IPS DF 4.7 (cell line): ENCODE measurements around the gene NECTIN3.
A peak's percentile ranks its signal among the peaks of the same experiment; 100 is the strongest.

Experiments
- DNase-seq: peaks from one replicate; pipeline ENCODE4 v3.0.0-alpha.2; 2013; ENCODE audit warnings: low spot score; ENCODE audit errors: extremely low read depth

NECTIN3 gene, protein sequence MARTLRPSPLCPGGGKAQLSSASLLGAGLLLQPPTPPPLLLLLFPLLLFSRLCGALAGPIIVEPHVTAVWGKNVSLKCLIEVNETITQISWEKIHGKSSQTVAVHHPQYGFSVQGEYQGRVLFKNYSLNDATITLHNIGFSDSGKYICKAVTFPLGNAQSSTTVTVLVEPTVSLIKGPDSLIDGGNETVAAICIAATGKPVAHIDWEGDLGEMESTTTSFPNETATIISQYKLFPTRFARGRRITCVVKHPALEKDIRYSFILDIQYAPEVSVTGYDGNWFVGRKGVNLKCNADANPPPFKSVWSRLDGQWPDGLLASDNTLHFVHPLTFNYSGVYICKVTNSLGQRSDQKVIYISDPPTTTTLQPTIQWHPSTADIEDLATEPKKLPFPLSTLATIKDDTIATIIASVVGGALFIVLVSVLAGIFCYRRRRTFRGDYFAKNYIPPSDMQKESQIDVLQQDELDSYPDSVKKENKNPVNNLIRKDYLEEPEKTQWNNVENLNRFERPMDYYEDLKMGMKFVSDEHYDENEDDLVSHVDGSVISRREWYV

DNA sequence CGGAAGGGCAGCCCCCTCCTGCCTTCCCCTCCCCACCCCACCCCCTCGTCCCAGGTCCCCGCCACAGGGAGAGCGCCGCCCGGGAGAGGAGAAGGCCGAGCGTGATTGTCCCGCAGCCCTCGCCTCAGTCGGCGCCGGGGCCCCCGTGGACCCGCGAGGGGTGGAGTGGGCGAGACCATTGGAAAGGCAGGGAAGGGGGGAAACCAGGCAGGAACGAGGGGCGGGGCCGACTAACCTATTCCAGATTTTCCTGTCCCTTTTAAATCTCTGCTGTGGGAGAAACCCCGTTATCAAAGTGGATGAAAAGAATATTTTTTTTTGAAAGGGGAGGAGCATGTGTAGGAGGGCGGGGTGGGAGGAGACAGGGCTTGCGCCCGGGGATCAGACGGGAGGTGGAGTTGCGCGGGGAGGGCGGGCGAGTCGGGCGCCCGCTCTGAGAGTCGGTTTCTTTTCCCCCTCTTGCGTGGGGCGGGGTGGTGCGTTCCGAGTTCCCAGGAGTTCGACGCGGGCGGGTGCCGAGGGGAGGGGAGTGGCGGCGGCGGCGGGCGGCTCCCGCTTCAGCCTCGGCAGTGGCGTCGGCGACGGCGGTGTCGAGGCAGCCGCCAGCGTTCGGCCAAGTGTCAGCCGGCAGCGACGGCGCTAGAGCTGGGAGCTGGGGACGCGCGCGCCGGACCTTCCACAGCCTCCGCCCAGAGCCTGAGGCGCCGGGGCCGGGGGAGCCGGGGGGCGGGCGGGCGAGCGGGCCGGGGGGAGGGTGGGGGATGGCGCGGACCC, at the start of gene NECTIN3:
NECTIN3 (plus strand) TSS at position 560 of the 774 bp plus-strand sequence; CDS start at position 762, 202 bp downstream.
- DNase-seq: peak; percentile 75

DNA sequence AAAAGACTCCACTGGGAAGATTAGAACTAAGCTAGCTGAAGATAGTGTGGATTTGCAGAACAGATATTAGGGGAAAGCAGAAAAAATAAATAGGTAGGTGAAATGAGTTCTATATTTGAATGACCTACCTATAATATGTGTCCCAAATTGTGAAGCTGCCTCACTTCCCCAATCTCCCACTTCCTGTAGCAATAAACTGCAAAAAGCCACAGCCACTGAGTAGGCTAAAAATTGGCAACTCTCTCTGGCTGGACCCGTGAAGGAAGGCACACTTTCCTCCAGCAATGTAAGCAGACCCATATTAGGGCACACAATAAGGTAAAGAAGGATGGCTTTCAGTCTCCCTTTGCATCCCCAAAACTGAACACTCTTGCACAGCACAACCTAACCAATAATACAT, 43.7 kb upstream of the NECTIN3 start:
- no peak for DNase-seq

DNA sequence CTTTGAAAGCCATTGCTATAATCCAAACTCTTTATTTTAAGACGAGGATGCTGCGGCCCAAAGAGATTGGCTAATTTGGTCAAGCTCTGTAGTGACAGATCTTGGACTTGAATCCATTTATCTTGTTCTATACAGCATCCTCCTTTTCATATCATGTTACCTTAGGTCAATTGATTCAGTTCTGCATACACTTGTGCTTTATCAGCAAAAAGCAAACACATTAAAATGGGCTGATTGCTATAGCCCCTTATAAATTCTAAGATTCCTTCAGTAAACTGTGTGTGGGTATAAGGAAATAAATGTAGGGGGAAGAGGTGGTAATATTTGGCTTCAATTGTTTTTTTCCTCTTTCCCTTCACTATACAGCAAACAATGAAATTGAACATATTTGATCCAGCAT, 40.1 kb upstream of the NECTIN3 start:
- DNase-seq: no peak

DNA sequence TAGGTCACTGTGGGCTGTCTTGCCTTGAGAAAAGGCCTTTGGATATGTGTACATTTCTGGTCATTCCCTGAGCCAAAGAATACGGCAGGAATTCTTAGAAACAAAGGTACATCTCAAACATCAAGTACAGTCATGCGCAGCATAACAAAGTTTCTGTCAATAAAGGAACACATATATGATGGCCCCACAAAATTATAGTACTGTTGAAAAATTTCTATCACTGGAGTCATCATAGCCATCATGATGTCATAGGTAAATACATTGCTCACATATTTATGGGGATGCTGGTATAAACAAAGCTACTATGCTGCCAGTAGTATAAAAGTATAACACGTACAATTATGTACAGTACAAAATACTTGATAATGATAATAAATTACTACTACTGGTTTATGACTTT, 38.9 kb upstream of the NECTIN3 start:
- no peak for DNase-seq

DNA sequence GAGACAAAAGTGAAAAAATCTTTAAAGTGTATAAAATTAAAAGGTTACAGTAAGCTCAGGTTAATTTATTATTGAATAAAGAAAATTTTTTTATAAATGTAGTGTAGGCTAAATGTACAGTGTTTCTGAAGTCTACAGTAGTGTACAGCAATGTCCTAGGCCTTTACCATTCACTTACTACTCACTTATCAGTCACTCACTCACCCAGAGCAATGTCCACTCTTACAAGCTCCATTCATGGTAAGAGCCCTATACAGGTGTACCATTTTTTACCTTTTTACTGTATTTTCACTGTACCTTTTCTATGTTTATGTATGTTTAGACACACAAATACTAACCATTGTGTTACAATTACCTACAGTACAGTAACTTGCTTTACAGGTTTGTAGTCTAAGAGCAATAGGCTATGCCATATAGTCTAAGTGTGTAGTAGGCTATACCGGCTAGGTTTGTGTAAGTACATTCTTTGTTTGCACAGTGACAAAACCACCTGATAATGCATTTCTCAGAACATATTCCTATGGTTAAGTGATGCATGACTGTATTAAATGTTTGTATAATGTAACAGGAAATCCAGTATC, 38.1 kb upstream of the NECTIN3 start:
- DNase-seq: no peak

DNA sequence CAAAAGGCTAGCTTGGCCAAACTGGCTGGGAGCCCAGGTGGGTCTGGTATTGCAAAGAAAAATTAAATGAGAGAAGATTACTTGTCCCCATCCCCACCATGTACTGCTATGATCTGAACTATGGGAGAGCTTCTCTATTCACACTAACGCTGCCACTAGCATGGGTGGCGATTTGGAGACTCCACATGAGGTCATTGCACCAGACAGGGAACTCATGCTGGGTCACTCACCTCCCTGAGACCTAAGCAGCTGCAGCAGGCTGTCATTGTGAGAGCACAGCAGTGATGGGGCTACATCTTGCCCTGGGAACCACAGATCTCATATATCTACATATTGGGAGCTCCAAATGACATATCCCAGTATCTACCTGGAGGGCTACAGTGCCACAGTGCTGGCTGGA, 36.3 kb upstream of the NECTIN3 start:
- no peak for DNase-seq

DNA sequence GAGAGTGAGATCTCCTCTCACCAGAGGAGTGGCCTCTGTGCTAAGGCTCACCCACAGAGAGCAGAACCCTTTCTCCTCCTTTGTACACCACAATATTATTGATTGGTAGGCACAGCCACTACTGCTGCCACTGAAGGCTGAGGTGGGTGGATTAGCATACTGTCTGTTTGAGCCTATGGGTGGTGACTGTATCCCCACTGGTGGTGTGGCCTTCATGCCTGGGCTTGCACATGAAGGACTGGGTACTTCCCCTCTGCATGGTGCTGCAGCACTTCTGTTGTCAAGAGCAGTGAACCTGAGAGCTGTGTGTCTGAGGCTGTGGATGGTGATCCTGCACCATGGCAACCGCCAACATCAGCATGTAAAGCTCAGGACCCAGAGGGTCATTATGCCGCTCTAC, 35.7 kb upstream of the NECTIN3 start:
- DNase-seq: no peak

DNA sequence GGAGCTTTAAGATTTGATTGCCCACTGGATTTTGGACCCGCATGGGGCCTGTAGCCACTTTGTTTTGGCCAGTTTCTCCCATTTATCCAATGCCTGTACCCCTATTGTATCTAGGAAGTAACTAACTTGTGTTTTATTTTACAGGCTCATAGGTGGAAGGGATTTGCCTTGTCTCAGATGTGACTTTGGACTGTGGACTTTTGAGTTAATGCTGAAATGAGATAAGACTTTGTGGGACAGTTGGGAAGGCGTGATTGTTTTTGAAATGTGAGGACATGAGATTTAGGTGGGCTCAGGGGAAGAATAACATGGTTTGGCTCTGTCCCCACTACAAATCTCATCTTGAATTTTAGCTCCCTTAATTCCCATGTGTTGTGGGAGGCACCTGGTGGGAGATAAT, 30.7 kb upstream of the NECTIN3 start:
- no peak for DNase-seq

DNA sequence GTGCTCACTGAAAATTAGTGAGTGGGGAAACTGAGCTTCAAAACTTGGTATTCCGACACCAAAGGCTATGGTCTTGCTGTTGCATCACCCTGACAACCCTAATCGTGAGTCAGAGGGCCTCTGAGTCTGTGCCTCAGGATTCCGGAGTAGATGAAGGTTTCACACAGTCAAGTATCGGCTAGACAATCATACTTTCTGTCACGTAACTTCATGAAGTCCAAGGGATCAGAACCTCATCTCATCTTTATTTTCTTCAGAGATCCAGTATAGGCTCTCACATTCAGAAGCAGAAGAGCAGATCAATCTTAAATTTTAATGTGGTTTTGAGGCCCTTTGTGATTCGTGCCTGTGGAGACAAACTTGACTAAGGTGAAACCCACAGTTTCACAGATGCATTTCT, 26.1 kb upstream of the NECTIN3 start:
- no peak for DNase-seq

DNA sequence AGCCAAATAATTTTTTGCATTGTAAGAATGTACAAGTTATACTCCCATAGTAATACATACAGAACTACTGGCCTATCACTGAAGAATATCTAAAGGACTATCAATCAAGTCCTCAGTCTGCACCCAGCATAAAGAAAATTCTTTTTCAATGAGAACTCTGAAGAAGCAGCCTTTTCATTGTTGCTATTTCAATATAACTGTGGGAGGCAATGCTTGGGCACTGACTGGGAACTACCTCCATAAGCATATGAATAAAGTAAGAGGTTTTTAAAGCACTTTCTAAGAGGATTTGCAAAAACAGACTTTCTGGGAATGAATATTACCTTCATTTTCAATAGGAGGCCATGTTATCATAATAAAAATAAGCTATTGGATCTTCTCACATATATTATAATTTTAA, 24.6 kb upstream of the NECTIN3 start:
- DNase-seq: no peak

DNA sequence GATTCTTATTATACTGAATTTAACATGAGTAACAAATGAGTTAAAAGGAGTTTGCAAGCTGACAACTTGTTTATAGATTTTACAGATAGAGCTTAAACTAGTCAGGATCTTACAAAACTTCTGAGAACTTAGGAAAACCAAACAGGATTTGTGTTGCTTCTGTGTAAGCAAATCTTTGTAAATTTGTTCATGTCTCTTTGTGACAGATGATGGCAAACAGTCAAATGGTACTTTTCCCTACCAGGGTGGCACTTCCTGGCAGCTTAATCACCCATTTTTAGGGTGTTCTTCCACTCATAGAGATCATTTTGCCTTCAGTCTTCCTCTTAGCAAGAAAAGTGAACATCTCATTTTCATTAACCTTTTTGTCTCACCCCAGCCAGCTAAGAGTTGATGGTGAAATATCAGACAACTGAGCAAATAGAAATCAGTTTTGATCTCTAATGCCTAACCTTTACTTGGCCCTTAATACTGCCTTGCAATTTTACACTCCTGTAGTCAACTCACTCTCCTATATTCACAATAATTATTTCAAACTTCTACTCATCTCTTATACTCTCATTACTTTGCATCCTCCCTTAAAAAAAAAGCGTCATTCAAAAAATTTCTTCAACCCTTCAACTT, 23.7 kb upstream of the NECTIN3 start:
- DNase-seq: no peak

DNA sequence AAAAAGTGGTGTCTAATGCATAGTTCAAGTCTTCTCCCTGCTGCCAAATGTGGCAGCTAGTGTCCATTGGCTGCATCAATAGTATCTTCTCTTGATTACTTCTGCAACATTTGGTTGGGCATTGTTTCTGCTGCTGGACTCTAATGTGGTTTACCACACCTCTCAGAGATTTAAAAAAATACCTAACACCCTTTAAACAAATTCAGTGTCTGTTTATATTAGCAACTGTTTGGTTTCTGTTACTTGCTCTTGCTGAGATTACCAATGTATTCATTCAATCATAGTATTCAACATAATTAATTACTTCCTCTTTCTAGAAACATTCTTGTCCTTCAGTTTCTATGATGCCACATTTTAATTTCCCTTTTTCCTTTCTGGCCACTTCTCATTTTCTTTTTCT, 20.3 kb upstream of the NECTIN3 start:
- DNase-seq: no peak

DNA sequence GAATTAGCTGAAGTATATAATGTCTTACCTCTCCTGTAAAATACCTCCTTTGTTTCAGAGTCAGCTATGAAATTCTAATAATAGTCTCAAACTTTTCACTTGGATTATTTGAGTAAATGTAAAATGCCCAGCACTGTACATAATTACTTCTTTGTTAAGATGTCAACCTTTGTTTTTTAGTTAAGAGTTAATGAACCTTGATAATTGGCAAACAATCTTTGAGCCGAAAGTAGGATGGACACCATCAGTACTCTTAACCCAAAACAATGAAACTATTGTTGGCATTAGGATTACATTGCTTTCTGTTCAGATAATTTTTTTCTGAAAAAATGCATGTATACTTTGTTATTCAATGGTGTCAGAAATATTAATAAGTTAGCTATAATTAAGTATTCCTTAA, 3.0 kb upstream of the NECTIN3 start:
- no peak for DNase-seq

DNA sequence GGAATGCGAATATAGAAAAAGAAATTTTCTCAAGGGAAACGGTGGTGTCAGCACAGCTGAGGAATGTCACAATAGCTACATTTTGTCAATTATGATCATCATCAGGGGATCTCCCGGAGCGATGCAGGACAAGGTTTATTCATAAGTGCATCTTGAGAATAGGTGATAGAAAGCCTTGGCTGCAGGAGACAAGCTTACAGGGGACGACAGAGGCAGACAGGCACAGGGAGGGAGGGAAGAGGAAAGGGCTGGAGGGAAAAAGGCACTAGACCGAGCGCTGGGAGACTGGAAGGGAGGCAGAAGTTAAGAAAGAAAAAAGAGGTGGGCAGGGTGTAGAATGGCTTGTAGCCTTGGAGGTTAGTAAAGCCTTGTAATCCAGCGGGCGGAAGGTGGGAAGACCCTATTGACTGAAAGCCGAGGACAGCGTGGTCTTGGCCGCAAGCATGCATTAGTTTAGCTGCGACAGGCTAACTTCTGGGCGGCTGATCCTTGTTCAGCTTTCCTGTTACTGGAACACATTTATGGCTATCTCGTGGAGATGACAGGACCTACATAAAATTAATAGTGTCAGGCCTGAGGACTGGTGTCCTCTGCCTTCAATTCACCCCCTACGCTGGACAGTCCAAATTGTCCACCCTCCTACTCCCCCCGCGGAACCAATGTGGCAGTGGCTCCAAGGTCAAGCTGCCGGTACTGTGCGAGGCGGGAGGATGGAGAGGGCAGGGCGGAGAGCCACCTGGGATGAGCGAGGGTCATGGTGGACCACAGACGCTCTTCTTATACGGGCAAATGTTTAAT, 1.4 kb upstream of the NECTIN3 start:
- DNase-seq: no peak

DNA sequence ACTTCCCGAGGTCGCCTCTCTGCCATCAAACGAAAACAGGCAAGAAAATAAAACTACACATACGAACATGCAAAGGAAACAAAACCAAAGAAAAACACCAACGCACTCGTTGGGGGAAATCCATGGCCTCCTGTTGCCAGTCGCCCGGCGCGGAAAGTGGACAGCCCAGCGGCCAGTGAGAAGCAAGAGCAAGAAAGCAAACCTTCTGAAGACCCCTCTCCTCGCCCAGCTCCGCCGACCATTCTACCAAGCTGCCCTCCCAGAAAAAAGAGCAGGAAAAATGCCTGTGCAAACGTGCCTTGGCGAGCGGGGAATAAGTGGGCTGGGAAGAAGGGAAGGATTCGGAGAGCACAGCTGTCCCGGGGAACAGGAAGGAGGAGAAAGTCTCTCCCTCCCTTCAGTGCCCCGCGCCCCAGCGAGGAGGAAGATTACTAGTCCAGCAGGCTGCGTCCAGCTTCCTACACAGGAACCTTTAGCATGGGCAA, 802 bp upstream of the NECTIN3 start:
- DNase-seq: no peak

DNA sequence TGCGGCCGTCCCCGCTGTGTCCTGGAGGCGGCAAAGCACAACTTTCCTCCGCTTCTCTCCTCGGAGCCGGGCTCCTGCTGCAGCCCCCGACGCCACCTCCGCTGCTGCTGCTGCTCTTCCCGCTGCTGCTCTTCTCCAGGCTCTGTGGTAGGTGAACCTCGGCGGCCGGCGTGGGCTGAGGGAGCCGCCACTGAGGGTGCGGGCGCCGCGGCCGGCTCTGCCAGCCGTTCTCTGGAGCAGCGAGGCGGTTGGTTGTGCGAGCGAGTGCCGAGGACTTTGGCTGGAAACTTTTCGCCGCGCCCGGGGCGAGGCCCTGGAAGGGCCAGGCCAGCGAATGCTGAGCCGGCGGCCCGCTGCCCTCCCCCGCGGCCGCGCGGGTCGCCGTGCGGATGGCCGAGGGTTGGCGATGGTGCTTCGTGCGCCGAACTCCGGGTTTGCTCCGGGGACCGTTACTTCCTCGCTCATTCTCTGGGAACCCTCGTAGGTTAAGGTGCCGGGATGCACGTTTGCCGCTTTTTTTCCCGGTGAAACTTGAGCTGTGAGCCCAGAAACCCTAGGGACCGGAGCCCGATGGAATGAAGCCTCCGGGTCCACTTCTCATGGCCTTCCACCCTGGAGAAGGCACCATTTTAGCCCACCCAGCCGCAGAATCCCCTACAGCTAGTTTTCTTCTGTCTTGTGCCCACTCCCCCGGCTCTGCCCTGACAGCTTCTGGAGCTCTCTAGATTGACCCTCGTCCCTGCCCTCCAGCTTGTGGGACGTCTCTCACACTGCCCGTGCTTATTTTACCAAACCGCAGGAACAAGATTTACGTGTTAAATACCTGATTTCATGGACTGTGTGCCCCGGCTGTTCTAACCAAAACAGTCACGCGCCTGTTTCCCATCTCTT, 660 bp downstream of the NECTIN3 start:
- DNase-seq: no peak

DNA sequence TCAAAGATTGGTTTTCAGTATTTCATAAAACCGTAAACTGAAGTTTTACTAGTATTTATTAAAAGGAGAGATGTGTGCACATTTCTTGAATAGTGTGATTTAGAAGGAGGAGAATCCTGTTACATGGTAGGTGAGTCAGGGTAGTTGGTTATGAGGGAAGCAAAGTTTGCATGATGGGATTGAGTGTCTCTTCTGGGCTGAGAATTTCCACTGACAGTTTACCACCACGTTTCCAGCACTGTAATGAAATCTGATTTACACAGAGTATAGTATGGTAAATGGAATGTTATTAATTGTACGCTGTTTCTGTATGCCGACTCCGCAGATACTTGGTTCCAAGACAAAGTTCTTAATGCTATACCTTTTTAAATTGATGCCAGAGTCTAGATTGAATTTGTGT, 1.6 kb downstream of the NECTIN3 start:
- no peak for DNase-seq

DNA sequence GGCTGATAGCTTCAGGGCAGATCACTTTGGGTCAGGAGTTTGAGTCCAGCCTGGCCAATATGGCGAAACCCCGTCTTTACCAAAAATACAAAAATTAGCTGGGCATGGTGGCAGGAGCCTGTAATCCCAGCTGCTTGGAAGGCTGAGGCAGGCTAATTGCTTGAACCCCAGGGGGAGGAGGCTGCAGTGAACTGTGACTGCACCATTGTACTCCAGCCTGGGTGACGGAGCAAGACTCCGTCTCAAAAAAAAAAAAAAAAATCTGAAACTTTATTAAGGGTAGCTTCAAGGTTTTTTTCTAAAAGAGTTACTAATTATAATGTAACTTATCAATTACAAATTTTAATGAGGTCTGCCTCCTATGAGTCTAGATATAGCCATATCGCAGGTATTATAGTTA, 5.1 kb downstream of the NECTIN3 start:
- no peak for DNase-seq

DNA sequence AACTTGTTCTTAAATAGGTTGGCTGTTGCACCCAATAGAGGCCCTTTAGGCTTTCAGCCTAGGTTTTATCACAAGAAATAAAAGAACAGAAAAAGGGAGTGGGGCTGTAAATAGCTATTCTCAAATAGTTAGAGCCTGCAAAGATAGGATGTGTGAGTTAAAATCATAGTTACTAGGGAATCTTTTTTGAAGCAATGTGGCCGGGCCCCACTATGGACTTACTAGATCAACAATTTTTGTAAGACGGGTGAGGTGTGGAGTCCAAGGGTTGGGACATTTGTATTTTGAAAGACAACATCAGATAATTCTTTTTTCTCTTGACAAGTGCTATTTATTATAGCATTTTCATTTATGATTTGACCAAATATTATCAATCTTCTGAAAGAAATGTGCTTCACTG, 5.8 kb downstream of the NECTIN3 start:
- DNase-seq: no peak

DNA sequence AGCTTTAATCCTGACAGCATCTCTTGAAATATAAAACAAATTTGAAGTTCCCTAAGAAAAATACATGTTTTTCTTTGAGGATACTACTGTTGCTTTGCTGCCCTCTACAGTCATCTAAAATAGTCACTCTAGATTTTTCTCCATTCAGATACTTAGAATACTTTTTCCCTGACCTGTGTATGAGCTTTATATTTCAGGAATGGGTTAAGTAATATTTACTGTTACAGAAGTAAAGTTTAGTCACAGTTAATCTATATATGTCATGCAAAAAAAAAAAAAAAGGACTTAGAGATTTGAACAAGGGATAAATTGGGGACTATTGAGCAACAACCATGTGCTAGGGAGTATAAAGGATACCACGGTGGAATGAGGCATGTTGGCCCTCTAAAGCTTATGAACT, 8.8 kb downstream of the NECTIN3 start:
- DNase-seq: no peak
